ENCODE measurements around the gene SMC3. TPM values are rescaled to one million over a fixed set of nuclear protein-coding genes. Genes with fewer than 3 reads are reported as not detected.
"Not testable (repeated sequence)": the region's sequence is repeated elsewhere in the genome, so short reads cannot be mapped to it uniquely, and the experiment has no call there.

Gene SMC3
- total and polyA plus RNA-seq, 3 donors from 2014 or later, result 28.7 to 86.8 (median 65.4) TPM

GRCh38 chr10:110619514-110620397 lies 52.3 kb downstream of the SMC3 start:
- Histone ChIP-seq H3K27ac (no peak overlapping the region), H3K9me3 (no peaks in the 10 kb centered on the region), H3K36me3 (ENCODE audit: low read depth, missing control alignments) (no peaks in the 10 kb centered on the region), H3K4me3 (no peak overlapping the region), H3K4me1 (no peaks in the 10 kb centered on the region), H3K27me3 (no peaks in the 10 kb centered on the region)
- no peak for TF ChIP-seq POLR2A (IDR thresholded peaks at IDR 0.05)
- TF ChIP-seq, protein P1, sequence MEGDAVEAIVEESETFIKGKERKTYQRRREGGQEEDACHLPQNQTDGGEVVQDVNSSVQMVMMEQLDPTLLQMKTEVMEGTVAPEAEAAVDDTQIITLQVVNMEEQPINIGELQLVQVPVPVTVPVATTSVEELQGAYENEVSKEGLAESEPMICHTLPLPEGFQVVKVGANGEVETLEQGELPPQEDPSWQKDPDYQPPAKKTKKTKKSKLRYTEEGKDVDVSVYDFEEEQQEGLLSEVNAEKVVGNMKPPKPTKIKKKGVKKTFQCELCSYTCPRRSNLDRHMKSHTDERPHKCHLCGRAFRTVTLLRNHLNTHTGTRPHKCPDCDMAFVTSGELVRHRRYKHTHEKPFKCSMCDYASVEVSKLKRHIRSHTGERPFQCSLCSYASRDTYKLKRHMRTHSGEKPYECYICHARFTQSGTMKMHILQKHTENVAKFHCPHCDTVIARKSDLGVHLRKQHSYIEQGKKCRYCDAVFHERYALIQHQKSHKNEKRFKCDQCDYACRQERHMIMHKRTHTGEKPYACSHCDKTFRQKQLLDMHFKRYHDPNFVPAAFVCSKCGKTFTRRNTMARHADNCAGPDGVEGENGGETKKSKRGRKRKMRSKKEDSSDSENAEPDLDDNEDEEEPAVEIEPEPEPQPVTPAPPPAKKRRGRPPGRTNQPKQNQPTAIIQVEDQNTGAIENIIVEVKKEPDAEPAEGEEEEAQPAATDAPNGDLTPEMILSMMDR (IDR thresholded peaks at IDR 0.05), result no peak
- no peak for DNase-seq
- intact Hi-C loops (cut with DNase I; ENCODE audit: low total_unique reads), result no loop called here
- WGBS, 2 donors, result 59 to 69% methylated on average over 3 of the region's 3 CpGs

DNA sequence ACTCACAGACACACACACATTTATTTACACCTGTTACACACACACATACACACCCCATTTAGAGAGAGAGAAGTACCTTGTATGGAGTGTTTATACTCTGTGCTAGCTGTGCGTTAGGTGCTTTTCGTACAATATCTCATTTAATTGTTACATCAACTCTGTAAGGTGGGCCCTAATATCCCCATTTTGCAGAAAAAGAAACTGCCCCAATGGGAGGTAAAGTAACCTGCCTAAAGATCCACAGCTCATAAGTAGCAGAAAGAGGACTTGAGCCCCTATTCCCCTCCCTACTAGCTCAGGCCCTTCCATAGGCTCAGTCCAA lies 52.9 kb downstream of the SMC3 start:
- Histone ChIP-seq H3K4me3 (no peak overlapping the region), H3K36me3 (ENCODE audit: low read depth, missing control alignments) (no peaks in the 10 kb centered on the region), H3K27me3 (no peaks in the 10 kb centered on the region), H3K4me1 (no peaks in the 10 kb centered on the region), H3K9me3 (no peaks in the 10 kb centered on the region), H3K27ac (no peak overlapping the region)
- DNase-seq, result no peak
- intact Hi-C loops (cut with DNase I; ENCODE audit: low total_unique reads), result no loop called here
- WGBS, 2 donors, result 91 to 96% methylated on average over 2 of the region's 2 CpGs
- no peak for TF ChIP-seq POLR2A (IDR thresholded peaks at IDR 0.05)
- TF ChIP-seq, protein P1 (IDR thresholded peaks at IDR 0.05), result no peak

- H3K36me3 ChIP-seq (ENCODE audit: low read depth, missing control alignments); DNase-seq; H3K27me3 ChIP-seq; H3K27ac ChIP-seq; intact Hi-C loops (cut with DNase I; ENCODE audit: low total_unique reads); H3K9me3 ChIP-seq; H3K4me3 ChIP-seq; H3K4me1 ChIP-seq: not testable (repeated sequence)
- 85 to 90% methylated on average over 4 of the region's 4 CpGs for WGBS, 2 donors
Observed at GRCh38 chr10:110623316-110623715, 55.8 kb downstream of the SMC3 start.

- DNase-seq, result no peak
- H3K9me3 ChIP-seq, result no peaks in the 10 kb centered on the region
- H3K27me3 ChIP-seq, result no peaks in the 10 kb centered on the region
- intact Hi-C loops (cut with DNase I; ENCODE audit: low total_unique reads), result no loop called here
- no peak overlapping the region for H3K27ac ChIP-seq
- no peak overlapping the region for H3K4me3 ChIP-seq
- no peaks in the 10 kb centered on the region for H3K36me3 ChIP-seq (ENCODE audit: low read depth, missing control alignments)
- H3K4me1 ChIP-seq, result no peaks in the 10 kb centered on the region
- TF ChIP-seq, protein P1 (IDR thresholded peaks at IDR 0.05), result no peak
- no peak for TF ChIP-seq POLR2A (IDR thresholded peaks at IDR 0.05)
- 91 to 97% methylated on average over 6 of the region's 6 CpGs for WGBS, 2 donors
Observed at GRCh38 chr10:110625356-110625894, 57.9 kb downstream of the SMC3 start.

DNA sequence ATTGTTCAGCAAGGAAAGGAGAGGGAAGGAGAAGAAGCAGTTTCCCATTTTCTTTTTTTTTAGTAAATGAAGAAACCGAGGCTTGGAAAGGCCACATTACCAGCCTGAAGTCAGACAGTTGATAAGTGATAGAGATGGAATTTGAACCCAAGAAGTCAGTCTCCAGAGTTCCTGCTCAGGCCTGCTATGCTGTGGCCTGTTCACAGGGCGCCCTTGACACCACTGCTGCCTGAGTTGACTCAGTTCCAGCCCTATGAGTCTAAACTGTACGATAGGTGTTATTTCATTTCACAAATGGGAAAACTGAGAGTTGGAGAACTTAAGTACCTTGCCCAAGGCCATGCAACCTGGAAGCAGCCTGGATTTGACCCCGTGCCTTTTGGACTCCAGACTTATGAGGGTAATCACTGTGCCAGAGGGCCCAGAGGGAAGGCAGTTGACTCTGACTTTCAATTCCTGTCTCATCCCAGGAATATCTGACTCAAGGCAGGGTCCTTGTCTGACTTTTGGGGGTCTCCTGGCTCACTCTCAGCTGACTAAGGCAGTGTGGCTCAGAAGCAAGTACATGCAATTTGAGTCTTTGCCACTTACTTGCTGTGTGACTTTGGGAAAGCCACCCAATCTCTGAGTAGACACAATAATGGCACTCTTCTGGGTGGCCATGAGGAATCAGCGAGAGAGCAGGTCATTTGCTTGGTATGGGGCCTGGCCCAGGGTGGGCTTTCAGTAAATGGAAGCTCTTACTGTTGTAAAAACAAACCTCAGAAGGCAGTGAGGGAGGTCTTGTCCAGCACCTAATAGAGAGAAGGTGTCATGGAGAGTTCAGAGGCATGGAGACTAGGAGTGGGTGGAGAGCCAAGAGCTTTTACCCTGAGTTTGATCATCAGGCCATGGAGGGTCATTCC lies 58.7 kb downstream of the SMC3 start:
- no peaks in the 10 kb centered on the region for H3K27me3 ChIP-seq
- no peak for DNase-seq
- H3K36me3 ChIP-seq (ENCODE audit: low read depth, missing control alignments), result no peaks in the 10 kb centered on the region
- 85% methylated on average over 5 of the region's 5 CpGs for WGBS, 2 donors
- no peak overlapping the region for H3K4me3 ChIP-seq
- H3K9me3 ChIP-seq, result no peaks in the 10 kb centered on the region
- no peak overlapping the region for H3K27ac ChIP-seq
- TF ChIP-seq POLR2A (IDR thresholded peaks at IDR 0.05), result no peak
- TF ChIP-seq, protein P1 (IDR thresholded peaks at IDR 0.05), result no peak
- intact Hi-C loops (cut with DNase I; ENCODE audit: low total_unique reads), result no loop called here
- H3K4me1 ChIP-seq, result no peaks in the 10 kb centered on the region
